Activated CD4-positive, alpha-beta T cell treated with anti-CD3 and anti-CD28 coated beads for 48 hours (primary cell): ENCODE data around the gene RPL22.

Experiments used
- DNase-seq: peaks from one replicate; pipeline ENCODE4 v3.0.0-alpha.2; 2020

Gene RPL22

GRCh38 chr1:6151291-6151822, 48.0 kb downstream of the RPL22 start:
- DNase-seq = no peak

GRCh38 chr1:6150006-6150938, 49.1 kb downstream of the RPL22 start:
- DNase-seq = no peak

- DNase-seq = no peak
These were observed 49.8 kb downstream of the RPL22 start for GRCh38 chr1:6149597-6149996.

GRCh38 chr1:6148497-6149241, 50.7 kb downstream of the RPL22 start:
- DNase-seq = peak; percentile 84

- no peak for DNase-seq
These were observed 53.5 kb downstream of the RPL22 start for GRCh38 chr1:6145864-6146410.

GRCh38 chr1:6145396-6145750, 54.0 kb downstream of the RPL22 start:
- no peak for DNase-seq

GRCh38 chr1:6144647-6145395, 54.6 kb downstream of the RPL22 start:
- no peak for DNase-seq

- no peak for DNase-seq
These were observed 55.2 kb downstream of the RPL22 start for GRCh38 chr1:6144175-6144574.

- no peak for DNase-seq
These were observed 56.0 kb downstream of the RPL22 start for GRCh38 chr1:6143395-6143794.

GRCh38 chr1:6142734-6143133, 56.7 kb downstream of the RPL22 start:
- DNase-seq = no peak

- no peak for DNase-seq
These were observed 57.3 kb downstream of the RPL22 start for GRCh38 chr1:6142036-6142621.

- peak; percentile 74 for DNase-seq
These were observed 57.8 kb downstream of the RPL22 start for GRCh38 chr1:6141592-6141991.

GRCh38 chr1:6140413-6140812, 59.0 kb downstream of the RPL22 start:
- no peak for DNase-seq

GRCh38 chr1:6137758-6138157, 61.6 kb downstream of the RPL22 start:
- no peak for DNase-seq

- no peak for DNase-seq
These were observed 62.7 kb downstream of the RPL22 start for GRCh38 chr1:6136516-6137220.
